ENCODE results near the gene LMAN2. TPM values are rescaled to one million over a fixed set of nuclear protein-coding genes. Genes with fewer than 3 reads are reported as not detected.

LMAN2 gene
- total RNA-seq, 1 experiment from 2014 or later: 128 TPM

GRCh38 chr5:177399997-177400868 lies 48.8 kb upstream of the LMAN2 start, which contains the start of gene PFN3 (continued):
- TF ChIP-seq TCF7L2 (IDR thresholded peaks at IDR 0.05; ENCODE audit: borderline replicate concordance, extremely low read depth, insufficient read depth, insufficient read length): no peak
- no peak for TF ChIP-seq ELF1 (IDR thresholded peaks at IDR 0.05; ENCODE audit: borderline replicate concordance, low read depth)
- no peak for TF ChIP-seq ATF3 (IDR thresholded peaks at IDR 0.05)
- no peak for TF ChIP-seq RAD21 (IDR thresholded peaks at IDR 0.05; ENCODE audit: low read depth)
- no peak for TF ChIP-seq REST (IDR thresholded peaks at IDR 0.05; ENCODE audit: low read depth)
- TF ChIP-seq FOSL1 (IDR thresholded peaks at IDR 0.05; ENCODE audit: low read depth): no peak

GRCh38 chr5:177397875-177398390 lies 46.5 kb upstream of the LMAN2 start:
- H3K9me3 ChIP-seq (ENCODE audit: control insufficient read depth in 1 of 2, insufficient read depth in 1 of 2, low read depth in 1 of 2, low read length in 2 of 2): no peaks in the 10 kb centered on the region
- ATAC-seq: no peak
- no peak overlapping the region for H2AFZ ChIP-seq (ENCODE audit: low read depth, low read length, poor library complexity, severe bottlenecking)
- no peak overlapping the region for H3K27ac ChIP-seq (ENCODE audit: low read depth, low read length)
- no peaks in the 10 kb centered on the region for H3K36me3 ChIP-seq (ENCODE audit: control insufficient read depth in 1 of 2, insufficient read depth in 2 of 2, low read length in 2 of 2)
- intact Hi-C loops (cut with micrococcal nuclease): no loop called here
- RAD21 ChIA-PET (ENCODE audit: low non-redundant PET in 1 of 2, low total read pairs in 2 of 2, uncharacterized antibody in 2 of 2, unreplicated experiment in 2 of 2): no interaction called here
- no peaks in the 10 kb centered on the region for H3K27me3 ChIP-seq (ENCODE audit: insufficient read depth, low read length)
- H4K20me1 ChIP-seq (ENCODE audit: insufficient read depth): no peaks in the 10 kb centered on the region
- DNase-seq (ENCODE audit: low read depth, low spot score): no peak
- H3K4me3 ChIP-seq (replicated peaks in 1 of 2; ENCODE audit: low read depth in 1 of 2, low read length in 2 of 2): no peak overlapping the region
- no peak for TF ChIP-seq POLR2AphosphoS5 (IDR thresholded peaks at IDR 0.05; ENCODE audit: low read depth, low read length)
- no peak for TF ChIP-seq JUND (IDR thresholded peaks at IDR 0.05)
- no peak for TF ChIP-seq SP1 (IDR thresholded peaks at IDR 0.05; ENCODE audit: low read depth)
- no peaks in the 10 kb centered on the region for H3K9me2 ChIP-seq (ENCODE audit: insufficient read depth)
- no peak overlapping the region for H3K9ac ChIP-seq (ENCODE audit: low read length)
- H3K4me2 ChIP-seq (ENCODE audit: low read length): no peak overlapping the region
- H3K79me2 ChIP-seq (ENCODE audit: insufficient read depth, low read length): no peaks in the 10 kb centered on the region
- peaks cover 8 to 18% of the 10 kb centered on the region in 2 experiments for H3K4me1 ChIP-seq (ENCODE audit: control insufficient read depth in 1 of 2, insufficient read depth in 2 of 2, low read length in 2 of 2)
- no TSS peak for BruUV-seq (replicated peaks)
- CTCF ChIA-PET: no interaction called here
- POLR2A ChIA-PET: no interaction called here
